MM.1S (cell line): ENCODE data around the gene THADA.

ENCODE experiments used
- CTCF ChIP-seq: fragments of 300-600 bp; sonication (generic); IDR thresholded peaks from 2 replicates; pipeline ENCODE4 v1.5.1; 2016; ENCODE audit warnings: antibody characterized with exemption, low read length, mixed read lengths
- EZH2 ChIP-seq: fragments of 300-600 bp; sonication (generic); optimal IDR thresholded peaks from 2 replicates; pipeline ENCODE3; 2017; ENCODE audit warnings: low read depth, mild to moderate bottlenecking, antibody characterized with exemption, low read length, mixed read lengths
- EZH2phosphoT487 ChIP-seq: fragments of 300-600 bp; sonication (generic); IDR thresholded peaks from 2 replicates; pipeline ENCODE4 v1.6.1; 2018; ENCODE audit warnings: antibody characterized with exemption, low read length

GRCh38 chr2:43222475-43223309, 373.1 kb downstream of the THADA start:
- TF ChIP-seq CTCF, result no peak
- no peak for TF ChIP-seq EZH2phosphoT487
- TF ChIP-seq EZH2, result no peak
